NCI-H1092 (cell line): ENCODE data around the gene RNF217.

Experiments
- DNase-seq: peaks from one replicate; lab custom pipeline; 2025; lab: John Stamatoyannopoulos, UW

RNF217 gene

GRCh38 chr6:125129354-125129753, 167.1 kb downstream of the RNF217 start:
- no peak for DNase-seq

- no peak for DNase-seq
These were observed 169.8 kb downstream of the RNF217 start for GRCh38 chr6:125132058-125132457.

- DNase-seq = no peak
These were observed 174.1 kb downstream of the RNF217 start for GRCh38 chr6:125136378-125136777.

- DNase-seq = no peak
These were observed 175.8 kb downstream of the RNF217 start for GRCh38 chr6:125138083-125138482.

- no peak for DNase-seq
These were observed 178.6 kb downstream of the RNF217 start for GRCh38 chr6:125140808-125141207.
